ENCODE measurements around the gene GJC1. TPM values are rescaled to one million over a fixed set of nuclear protein-coding genes. Genes with fewer than 3 reads are reported as not detected.

The GJC1 gene
- total RNA-seq, 4 donors from 2014 or later = 3.1 to 18.6 (median 9.0) TPM

- H3K9me3 ChIP-seq = no peaks in the 10 kb centered on the region
- no peak for TF ChIP-seq POLR2A (IDR thresholded peaks at IDR 0.05)
- TF ChIP-seq, protein P1, sequence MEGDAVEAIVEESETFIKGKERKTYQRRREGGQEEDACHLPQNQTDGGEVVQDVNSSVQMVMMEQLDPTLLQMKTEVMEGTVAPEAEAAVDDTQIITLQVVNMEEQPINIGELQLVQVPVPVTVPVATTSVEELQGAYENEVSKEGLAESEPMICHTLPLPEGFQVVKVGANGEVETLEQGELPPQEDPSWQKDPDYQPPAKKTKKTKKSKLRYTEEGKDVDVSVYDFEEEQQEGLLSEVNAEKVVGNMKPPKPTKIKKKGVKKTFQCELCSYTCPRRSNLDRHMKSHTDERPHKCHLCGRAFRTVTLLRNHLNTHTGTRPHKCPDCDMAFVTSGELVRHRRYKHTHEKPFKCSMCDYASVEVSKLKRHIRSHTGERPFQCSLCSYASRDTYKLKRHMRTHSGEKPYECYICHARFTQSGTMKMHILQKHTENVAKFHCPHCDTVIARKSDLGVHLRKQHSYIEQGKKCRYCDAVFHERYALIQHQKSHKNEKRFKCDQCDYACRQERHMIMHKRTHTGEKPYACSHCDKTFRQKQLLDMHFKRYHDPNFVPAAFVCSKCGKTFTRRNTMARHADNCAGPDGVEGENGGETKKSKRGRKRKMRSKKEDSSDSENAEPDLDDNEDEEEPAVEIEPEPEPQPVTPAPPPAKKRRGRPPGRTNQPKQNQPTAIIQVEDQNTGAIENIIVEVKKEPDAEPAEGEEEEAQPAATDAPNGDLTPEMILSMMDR (IDR thresholded peaks at IDR 0.05) = no peak
- no peak for TF ChIP-seq EP300 (IDR thresholded peaks at IDR 0.05)
- DNase-seq (ENCODE audit: low spot score in 2 of 2) = no peak
- H3K4me1 ChIP-seq = no peaks in the 10 kb centered on the region
- 54 to 71% methylated on average over 14 to 19 of the region's 19 CpGs for WGBS, 2 donors
- H3K36me3 ChIP-seq = peaks cover 0 to 53% (median 0%) of the 10 kb centered on the region in 3 donors
- no peak overlapping the region for H3K4me3 ChIP-seq
- no peaks in the 10 kb centered on the region for H3K27me3 ChIP-seq
- no peak overlapping the region for H3K27ac ChIP-seq
These were observed 80.8 kb downstream of the GJC1 start for GRCh38 chr17:44749076-44749979.

Other genes starting within 250 kb of the GJC1 start
- gene MEIOC, start 173.8 kb downstream of the GJC1 start, total RNA-seq = not detected
- gene CCDC43, start 140.5 kb downstream of the GJC1 start, total RNA-seq = 10 to 100 TPM; 11.1 to 20.1 (median 16.5) TPM
- 10 to 100 TPM in 1 of 4 donors, 1 to 10 TPM in 3; 6.0 to 19.0 (median 6.2) TPM for gene DBF4B, start 121.6 kb downstream of the GJC1 start, total RNA-seq
- 1 to 10 TPM in 2 of 4 donors, under 1 TPM in 2; 0.42 to 3.9 (median 1.6) TPM for gene ADAM11, start 71.3 kb downstream of the GJC1 start, total RNA-seq
- 10 to 100 TPM in 1 of 4 donors, 1 to 10 TPM in 2, not detected in 1; 2.3 to 10.3 (median 6.5) TPM for gene HIGD1B, start 17.6 kb upstream of the GJC1 start, total RNA-seq
- gene EFTUD2, start 69.2 kb upstream of the GJC1 start, total RNA-seq = 100 to 1,000 TPM in 1 of 4 donors, 10 to 100 TPM in 3; 48.9 to 137 (median 57.0) TPM
- 10 to 100 TPM in 1 of 4 donors, 1 to 10 TPM in 3; 1.6 to 37.2 (median 7.3) TPM for gene GFAP, start 85.2 kb upstream of the GJC1 start, total RNA-seq
- under 1 TPM in 2 of 4 donors, not detected in 2; 0.30 to 0.66 TPM for gene KIF18B, start 117.5 kb upstream of the GJC1 start, total RNA-seq
- gene C1QL1, start 138.0 kb upstream of the GJC1 start, total RNA-seq = 10 to 100 TPM in 3 of 4 donors, 1 to 10 TPM in 1; 9.8 to 25.5 (median 21.2) TPM
- 10 to 100 TPM; 47.7 to 53.2 (median 49.5) TPM for gene DCAKD, start 221.3 kb upstream of the GJC1 start, total RNA-seq
- gene NMT1, start 231.0 kb upstream of the GJC1 start, total RNA-seq = 10 to 100 TPM; 63.2 to 97.9 (median 80.1) TPM

Data from tibial nerve (tissue), 4 donors.